ENCODE results near the gene RGL3.
"Not testable (repeated sequence)": the region's sequence is repeated elsewhere in the genome, so short reads cannot be mapped to it uniquely, and the experiment has no call there.

Gene RGL3

GRCh38 chr19:11408591-11408990, 10.5 kb downstream of the RGL3 start:
- H3K4me3 ChIP-seq (ENCODE audit: low read length) = no peak overlapping the region
- no peak for TF ChIP-seq CTCF (conservative IDR thresholded peaks at IDR 0.05; ENCODE audit: low read length)
- no peak for DNase-seq (ENCODE audit: low read depth)

- H3K4me3 ChIP-seq (ENCODE audit: low read length); DNase-seq (ENCODE audit: low read depth): not testable (repeated sequence)
Measured at GRCh38 chr19:11406703-11407236, 12.3 kb downstream of the RGL3 start.

GRCh38 chr19:11405846-11406643, 13.1 kb downstream of the RGL3 start:
- TF ChIP-seq CTCF (conservative IDR thresholded peaks at IDR 0.05; ENCODE audit: low read length) = peak; percentile 24; the same call in 1 of the 2 replicates
- H3K4me3 ChIP-seq (ENCODE audit: low read length) = no peak overlapping the region
- no peak for DNase-seq (ENCODE audit: low read depth)

GRCh38 chr19:11404588-11405222, 14.4 kb downstream of the RGL3 start:
- DNase-seq (ENCODE audit: low read depth) = no peak
- no peak for TF ChIP-seq CTCF (conservative IDR thresholded peaks at IDR 0.05; ENCODE audit: low read length)
- H3K4me3 ChIP-seq (ENCODE audit: low read length) = no peak overlapping the region

GRCh38 chr19:11401808-11402543, 17.1 kb downstream of the RGL3 start:
- DNase-seq (ENCODE audit: low read depth) = no peak
- no peak overlapping the region for H3K4me3 ChIP-seq (ENCODE audit: low read length)
- TF ChIP-seq CTCF (conservative IDR thresholded peaks at IDR 0.05; ENCODE audit: low read length) = no peak

GRCh38 chr19:11400798-11401197, 18.3 kb downstream of the RGL3 start:
- no peak for DNase-seq (ENCODE audit: low read depth)
- TF ChIP-seq CTCF (conservative IDR thresholded peaks at IDR 0.05; ENCODE audit: low read length) = no peak
- H3K4me3 ChIP-seq (ENCODE audit: low read length) = no peak overlapping the region

GRCh38 chr19:11399667-11400066, 19.4 kb downstream of the RGL3 start:
- no peak for TF ChIP-seq CTCF (conservative IDR thresholded peaks at IDR 0.05; ENCODE audit: low read length)
- no peak for DNase-seq (ENCODE audit: low read depth)
- H3K4me3 ChIP-seq (ENCODE audit: low read length) = no peak overlapping the region
